Activated CD8-positive, alpha-beta T cell treated with anti-CD3 and anti-CD28 coated beads for 36 hours (primary cell): ENCODE data around the gene MAP1B. TPM values are rescaled to one million over a fixed set of nuclear protein-coding genes. Genes with fewer than 3 reads are reported as not detected.

Experiments
- ATAC-seq: fragments of 200-7000 bp; cut with Tn5 transposase; one replicate; pipeline ENCODE4 v1.10.0; 2021; ENCODE audit warnings: mild to moderate bottlenecking, moderate library complexity
- CTCF ChIA-PET: fragments of 350-600 bp; sonication (Branson Sonifier 250); formaldehyde crosslinking; loops from one replicate; lab custom pipeline; 2021; ENCODE audit warnings: antibody characterized with exemption; lab: Charles Lee
- POLR2A ChIA-PET: fragments of 350-600 bp; sonication (Branson Sonifier 250); formaldehyde crosslinking; loops from one replicate; lab custom pipeline; 2021; ENCODE audit warnings: antibody characterized with exemption; lab: Charles Lee
- DNase-seq: peaks from one replicate; pipeline ENCODE4 v3.0.0-alpha.2; 2020
- H3K27ac Mint-ChIP-seq: one replicate; pipeline ENCODE4 v1.8.0; 2021; ENCODE audit warnings: mild to moderate bottlenecking, mixed read lengths
- H3K27me3 Mint-ChIP-seq: one replicate; pipeline ENCODE4 v1.8.0; 2021; ENCODE audit warnings: mixed read lengths
- H3K36me3 Mint-ChIP-seq: one replicate; pipeline ENCODE4 v1.8.0; 2021; ENCODE audit warnings: low read depth, mixed read lengths
- H3K4me1 Mint-ChIP-seq: one replicate; pipeline ENCODE4 v1.8.0; 2021; ENCODE audit warnings: low read depth, mixed read lengths
- H3K4me3 Mint-ChIP-seq: one replicate; pipeline ENCODE4 v1.8.0; 2021; ENCODE audit warnings: mild to moderate bottlenecking, moderate library complexity, mixed read lengths
- H3K9me3 Mint-ChIP-seq: one replicate; pipeline ENCODE4 v1.8.0; 2021; ENCODE audit warnings: mixed read lengths
- intact Hi-C: fragments of 100-400 bp; cut with micrococcal nuclease; formaldehyde crosslinking; loops from one replicate; pipeline ENCODE4 v1.10.0; 2022
- total RNA-seq, 2 experiments: library from RNA; stranded (reverse); gene quantifications; one replicate each; pipeline ENCODE4 v1.2.3, GENCODE V29; 2021
- TF ChIP-seq, protein P1 (sequence below): fragments of 200-600 bp; IDR thresholded peaks from one replicate; pipeline ENCODE4 v1.8.0; 2022; ENCODE audit warnings: antibody characterized with exemption, mild to moderate bottlenecking

Gene MAP1B
- total RNA-seq, 2 experiments from 2014 or later = 0.09 to 0.25 TPM

DNA sequence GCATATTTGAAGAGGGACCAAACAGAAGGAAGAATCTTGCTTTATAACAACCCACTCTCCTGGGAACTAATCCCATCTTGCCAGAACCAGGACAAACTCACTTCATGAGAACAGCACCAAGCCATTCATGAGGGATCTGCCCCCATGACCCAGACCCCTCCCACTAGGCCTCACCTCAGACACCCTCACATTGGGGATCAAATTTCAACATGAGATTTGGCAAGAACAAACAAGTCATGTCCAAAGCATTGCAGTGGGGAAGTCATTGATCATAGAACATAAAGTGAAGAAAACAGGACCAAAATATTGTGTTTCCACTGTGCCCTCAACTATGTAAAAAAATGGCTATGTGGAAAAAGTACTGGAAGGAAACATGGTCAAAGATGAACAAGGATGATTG, 43.9 kb downstream of the MAP1B start:
- no peak for DNase-seq
- H3K4me3 Mint-ChIP-seq = no peak overlapping the region
- POLR2A ChIA-PET = no interaction called here
- peaks cover 10% of the 10 kb centered on the region for H3K27me3 Mint-ChIP-seq
- intact Hi-C loops = no loop called here
- no peak overlapping the region for H3K27ac Mint-ChIP-seq
- H3K36me3 Mint-ChIP-seq = no peaks in the 10 kb centered on the region
- CTCF ChIA-PET = no interaction called here
- no peaks in the 10 kb centered on the region for H3K9me3 Mint-ChIP-seq
- no peaks in the 10 kb centered on the region for H3K4me1 Mint-ChIP-seq
- TF ChIP-seq, protein P1, sequence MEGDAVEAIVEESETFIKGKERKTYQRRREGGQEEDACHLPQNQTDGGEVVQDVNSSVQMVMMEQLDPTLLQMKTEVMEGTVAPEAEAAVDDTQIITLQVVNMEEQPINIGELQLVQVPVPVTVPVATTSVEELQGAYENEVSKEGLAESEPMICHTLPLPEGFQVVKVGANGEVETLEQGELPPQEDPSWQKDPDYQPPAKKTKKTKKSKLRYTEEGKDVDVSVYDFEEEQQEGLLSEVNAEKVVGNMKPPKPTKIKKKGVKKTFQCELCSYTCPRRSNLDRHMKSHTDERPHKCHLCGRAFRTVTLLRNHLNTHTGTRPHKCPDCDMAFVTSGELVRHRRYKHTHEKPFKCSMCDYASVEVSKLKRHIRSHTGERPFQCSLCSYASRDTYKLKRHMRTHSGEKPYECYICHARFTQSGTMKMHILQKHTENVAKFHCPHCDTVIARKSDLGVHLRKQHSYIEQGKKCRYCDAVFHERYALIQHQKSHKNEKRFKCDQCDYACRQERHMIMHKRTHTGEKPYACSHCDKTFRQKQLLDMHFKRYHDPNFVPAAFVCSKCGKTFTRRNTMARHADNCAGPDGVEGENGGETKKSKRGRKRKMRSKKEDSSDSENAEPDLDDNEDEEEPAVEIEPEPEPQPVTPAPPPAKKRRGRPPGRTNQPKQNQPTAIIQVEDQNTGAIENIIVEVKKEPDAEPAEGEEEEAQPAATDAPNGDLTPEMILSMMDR = no peak
- ATAC-seq = no peak

DNA sequence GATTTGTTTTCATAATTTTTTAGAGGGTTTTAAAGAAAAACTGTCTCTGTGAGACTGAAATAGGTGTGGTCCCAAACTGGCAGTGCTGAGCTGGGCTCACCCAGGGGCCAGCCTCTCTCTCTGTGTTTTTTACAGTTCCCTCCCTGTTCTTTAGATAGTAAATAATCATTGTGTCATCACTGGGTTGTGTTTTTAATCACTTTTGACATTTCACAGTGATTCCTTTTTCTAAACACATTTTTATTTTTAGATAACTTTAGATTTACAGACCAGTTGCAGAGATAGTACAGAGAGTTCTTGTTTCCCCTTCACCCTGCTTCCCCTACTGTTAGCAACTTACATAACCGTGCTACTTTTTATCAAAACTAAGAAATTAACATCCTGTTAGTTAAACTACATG, 44.4 kb downstream of the MAP1B start:
- H3K9me3 Mint-ChIP-seq = no peaks in the 10 kb centered on the region

DNA sequence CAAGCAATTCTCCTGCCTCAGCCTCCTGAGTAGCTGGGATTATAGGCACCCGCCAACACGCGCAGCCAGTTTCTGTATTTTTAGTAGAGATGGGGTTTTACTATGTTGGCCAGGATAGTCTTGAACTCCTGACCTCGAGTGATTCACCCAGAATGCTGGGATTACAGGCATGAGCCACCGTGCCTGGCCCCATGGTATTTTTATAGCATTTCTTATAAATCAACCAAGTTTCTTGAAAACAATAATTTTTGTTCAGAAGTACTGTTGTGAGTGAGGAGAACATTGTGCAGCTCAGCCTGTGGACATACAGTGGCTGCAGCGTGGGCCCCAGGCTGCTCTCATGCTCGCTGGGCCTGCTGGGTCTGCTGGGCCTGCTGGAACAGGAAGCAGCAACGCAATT, 45.3 kb downstream of the MAP1B start:
- ATAC-seq = no peak
- no peak for DNase-seq
- Mint-ChIP-seq H3K4me3 (no peak overlapping the region), H3K27ac (no peak overlapping the region), H3K9me3 (no peaks in the 10 kb centered on the region), H3K36me3 (no peaks in the 10 kb centered on the region), H3K27me3 (peaks cover 13% of the 10 kb centered on the region), H3K4me1 (no peaks in the 10 kb centered on the region)
- TF ChIP-seq, protein P1 = no peak
- POLR2A ChIA-PET = no interaction called here
- CTCF ChIA-PET = no interaction called here
- intact Hi-C loops = no loop called here

More for the DNA sequence above, 44.4 kb downstream of the MAP1B start:
- TF ChIP-seq, protein P1 = no peak
- peaks cover 10% of the 10 kb centered on the region for H3K27me3 Mint-ChIP-seq
- DNase-seq (no peak), ATAC-seq (no peak)
- ChIA-PET CTCF (no interaction called here), POLR2A (no interaction called here)
- H3K36me3 Mint-ChIP-seq = no peaks in the 10 kb centered on the region
- intact Hi-C loops = no loop called here
- no peak overlapping the region for H3K27ac Mint-ChIP-seq
- H3K4me1 Mint-ChIP-seq = no peaks in the 10 kb centered on the region
- no peak overlapping the region for H3K4me3 Mint-ChIP-seq

DNA sequence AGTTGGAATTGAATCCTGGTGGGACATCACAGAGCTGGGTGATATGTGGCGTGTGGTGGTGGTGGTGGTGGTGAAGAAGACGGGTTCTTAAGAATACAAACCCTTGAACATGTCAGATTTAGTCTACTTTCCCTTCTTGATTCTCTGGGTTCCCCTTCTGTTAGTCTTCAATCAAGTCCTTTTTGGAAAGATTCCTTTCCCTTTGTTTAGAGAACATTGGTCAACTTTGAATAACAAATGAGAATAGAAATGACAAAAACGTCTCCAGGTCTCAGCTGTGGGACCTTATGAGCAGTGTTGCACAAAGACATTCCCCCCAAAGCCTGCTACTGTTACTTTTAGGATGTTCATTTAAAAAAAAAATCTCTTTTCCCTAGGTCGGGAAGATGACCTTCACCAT, 46.3 kb downstream of the MAP1B start:
- no peak for DNase-seq
- Mint-ChIP-seq H3K4me3 (no peak overlapping the region), H3K9me3 (no peaks in the 10 kb centered on the region), H3K27ac (no peak overlapping the region), H3K36me3 (no peaks in the 10 kb centered on the region), H3K4me1 (no peaks in the 10 kb centered on the region), H3K27me3 (peaks cover 14% of the 10 kb centered on the region)
- CTCF ChIA-PET = no interaction called here
- no peak for ATAC-seq
- POLR2A ChIA-PET = no interaction called here
- TF ChIP-seq, protein P1 = no peak
- intact Hi-C loops = no loop called here

DNA sequence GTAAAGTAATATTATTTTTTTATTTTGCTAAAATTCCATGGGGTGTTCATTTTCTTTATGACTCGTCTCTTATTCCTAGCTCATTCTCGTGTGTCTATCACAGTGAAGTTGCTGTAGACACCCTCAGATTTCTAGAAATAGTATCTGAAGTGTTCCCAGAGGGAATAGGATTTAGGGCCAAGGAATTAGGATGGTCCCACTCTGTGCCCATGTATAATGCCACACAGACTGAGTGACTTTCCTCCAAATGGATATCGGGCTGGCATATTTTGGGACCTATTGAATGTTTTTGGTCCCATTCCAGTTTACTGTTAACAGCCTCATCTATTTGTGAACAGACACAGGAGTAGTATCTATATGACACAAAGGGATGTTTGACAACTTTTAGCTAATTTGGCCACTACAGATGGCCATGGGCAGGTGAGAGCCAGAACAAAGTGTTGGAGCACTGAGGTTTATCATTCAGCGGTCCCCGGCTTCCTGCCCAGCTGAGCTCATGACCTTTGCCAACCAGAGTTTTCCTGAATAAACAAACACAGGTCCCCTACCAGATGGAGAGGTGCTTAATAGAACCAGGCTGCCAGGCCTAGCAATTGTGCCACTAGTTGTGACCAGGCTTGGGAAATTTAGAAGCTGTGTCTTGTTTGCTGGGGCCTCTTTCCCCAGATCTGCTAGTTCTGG, 46.9 kb downstream of the MAP1B start:
- Mint-ChIP-seq H3K36me3 (no peaks in the 10 kb centered on the region), H3K27ac (no peak overlapping the region), H3K4me1 (no peaks in the 10 kb centered on the region), H3K9me3 (no peaks in the 10 kb centered on the region), H3K27me3 (peaks cover 12% of the 10 kb centered on the region), H3K4me3 (no peak overlapping the region)
- ChIA-PET CTCF (no interaction called here), POLR2A (no interaction called here)
- intact Hi-C loops = no loop called here
- DNase-seq (no peak), ATAC-seq (no peak)
- TF ChIP-seq, protein P1 = no peak
